NCI-H128 (cell line): ENCODE results near the gene WFIKKN1.

Experiments used
- DNase-seq: peaks from one replicate; lab custom pipeline; 2025; ENCODE audit not compliant: unreplicated experiment; lab: John Stamatoyannopoulos, UW

WFIKKN1 gene

DNA sequence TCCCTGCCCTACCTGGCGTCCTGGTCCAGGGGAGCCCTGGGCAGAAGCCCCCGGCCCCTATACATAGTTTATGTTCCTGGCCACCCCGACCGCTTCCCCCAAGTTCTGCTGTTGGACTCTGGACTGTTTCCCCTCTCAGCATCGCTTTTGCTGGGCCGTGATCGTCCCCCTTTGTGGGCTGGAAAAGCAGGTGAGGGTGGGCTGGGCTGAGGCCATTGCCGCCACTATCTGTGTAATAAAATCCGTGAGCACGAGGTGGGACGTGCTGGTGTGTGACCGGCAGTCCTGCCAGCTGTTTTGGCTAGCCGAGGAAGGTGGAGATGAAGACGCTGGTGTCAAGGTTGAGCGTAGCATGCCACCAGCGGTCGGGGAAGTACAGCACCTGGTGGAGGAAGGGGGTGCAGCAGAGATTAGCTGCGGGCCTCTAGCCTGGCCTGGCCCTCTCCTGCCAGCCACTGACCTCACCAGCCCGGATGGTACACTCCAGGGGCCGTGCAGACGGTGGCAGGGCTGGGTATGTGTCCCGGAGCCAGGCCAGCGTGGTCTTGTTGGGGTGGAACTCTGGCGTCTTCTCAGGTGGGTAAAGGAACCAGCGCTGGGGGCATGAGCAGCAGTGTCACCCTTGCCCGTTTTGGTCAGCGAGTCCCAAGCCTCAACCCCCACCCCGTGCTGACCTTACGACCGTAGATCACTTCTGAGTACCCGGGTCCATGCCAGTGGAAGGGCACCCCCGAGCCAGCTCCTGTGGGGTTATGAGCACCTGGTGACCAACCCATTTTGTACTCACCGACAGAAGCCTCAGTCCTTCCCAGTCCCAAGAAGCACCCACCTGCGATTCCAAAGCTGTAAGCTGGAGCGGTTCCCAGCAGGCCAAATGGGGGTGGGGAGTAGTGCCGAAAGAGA, 52.0 kb downstream of the WFIKKN1 start:
- DNase-seq = no peak

DNA sequence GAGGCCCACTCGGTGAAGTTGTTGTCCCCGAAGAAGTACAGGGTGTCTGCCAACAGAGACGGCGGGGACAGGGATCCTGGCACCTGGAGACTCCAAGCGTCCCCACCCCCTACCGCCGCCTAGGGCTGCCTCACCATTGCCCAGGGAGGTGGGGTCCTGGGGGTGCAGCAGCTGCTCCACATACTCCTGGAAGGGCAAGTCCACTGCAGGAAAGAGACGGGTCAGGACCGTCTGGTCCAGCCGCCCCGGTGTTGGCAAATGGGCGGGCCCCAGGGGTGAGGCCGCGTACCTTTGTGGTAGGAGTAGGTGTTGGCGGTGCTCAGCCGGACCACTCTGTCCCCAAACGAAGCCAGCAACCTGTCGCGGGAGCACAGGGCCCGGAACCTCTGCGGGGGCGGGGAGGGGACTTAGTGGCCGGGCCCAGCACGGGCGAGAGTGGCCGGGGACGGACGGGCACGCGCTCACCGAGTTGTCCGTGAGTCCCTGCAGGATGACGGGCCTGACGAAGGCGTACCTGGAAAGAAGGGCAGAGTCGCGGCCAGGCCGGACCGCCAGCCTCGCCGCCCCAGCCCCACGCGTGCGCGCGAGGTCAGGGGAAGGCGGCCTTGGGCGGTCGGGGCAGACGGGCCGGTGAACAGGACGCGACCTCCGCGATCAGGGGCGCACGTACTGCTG, 52.7 kb downstream of the WFIKKN1 start:
- no peak for DNase-seq
